Epithelial cell of esophagus (primary cell): ENCODE results near the gene TMEM53.

Experiments used
- DNase-seq: peaks from one replicate; pipeline ENCODE4 v3.0.0; 2010; ENCODE audit warnings: low read depth
- H3K4me3 ChIP-seq: 2 replicates; pipeline ENCODE4 v1.5.1; 2011; ENCODE audit warnings: mild to moderate bottlenecking, low read length, control low read depth
- CTCF ChIP-seq: IDR thresholded peaks from 2 replicates; pipeline ENCODE4 v1.5.1; 2011; ENCODE audit warnings: low read depth, mild to moderate bottlenecking, low read length, control low read depth, inconsistent platforms; ENCODE audit not compliant: insufficient read depth; ENCODE audit errors: missing control alignments

The TMEM53 gene

GRCh38 chr1:44616284-44616990 lies 57.8 kb downstream of the TMEM53 start:
- H3K4me3 ChIP-seq, result peak overlapping the region; percentile 25
- no peak for TF ChIP-seq CTCF
- DNase-seq, result peak; percentile 24

GRCh38 chr1:44613941-44614340 lies 60.3 kb downstream of the TMEM53 start:
- no peak for DNase-seq
- TF ChIP-seq CTCF, result no peak
- H3K4me3 ChIP-seq, result no peak overlapping the region

- no peak overlapping the region for H3K4me3 ChIP-seq
- DNase-seq, result no peak
- TF ChIP-seq CTCF, result no peak
These were observed 62.4 kb downstream of the TMEM53 start for GRCh38 chr1:44611866-44612265.

GRCh38 chr1:44611419-44611818 lies 62.9 kb downstream of the TMEM53 start:
- DNase-seq, result no peak
- no peak for TF ChIP-seq CTCF
- H3K4me3 ChIP-seq, result no peak overlapping the region

GRCh38 chr1:44610527-44611148 lies 63.6 kb downstream of the TMEM53 start:
- no peak for DNase-seq
- no peak overlapping the region for H3K4me3 ChIP-seq
- TF ChIP-seq CTCF, result no peak

- no peak overlapping the region for H3K4me3 ChIP-seq
- TF ChIP-seq CTCF, result no peak
- no peak for DNase-seq
These were observed 64.3 kb downstream of the TMEM53 start for GRCh38 chr1:44609768-44610526.

GRCh38 chr1:44609412-44609767 lies 64.9 kb downstream of the TMEM53 start:
- TF ChIP-seq CTCF, result peak; percentile 32
- DNase-seq, result peak; percentile 53
- H3K4me3 ChIP-seq, result no peak overlapping the region
